ACC112 (cell line): ENCODE measurements around the gene RDH16.
"Not testable (repeated sequence)": the region's sequence is repeated elsewhere in the genome, so short reads cannot be mapped to it uniquely, and the experiment has no call there.

ENCODE experiments used
- H2AFZ ChIP-seq: fragments of 200-600 bp; sonication (generic); one replicate; pipeline ENCODE4 v1.6.0; 2017; ENCODE audit warnings: antibody characterized with exemption, low read length; ENCODE audit not compliant: unreplicated experiment
- H3K27ac ChIP-seq: fragments of 200-600 bp; sonication (generic); 2 replicates; pipeline ENCODE4 v1.5.1; 2014; ENCODE audit warnings: low read depth, mild to moderate bottlenecking, antibody characterized with exemption, low read length, moderate library complexity
- H3K27me3 ChIP-seq: fragments of 200-600 bp; sonication (generic); 2 replicates; pipeline ENCODE4 v1.6.1; 2014; ENCODE audit warnings: mild to moderate bottlenecking, antibody characterized with exemption, low read length, moderate library complexity, mixed read lengths; ENCODE audit not compliant: insufficient read depth
- H3K36me3 ChIP-seq: fragments of 200-600 bp; sonication (generic); 2 replicates; pipeline ENCODE4 v1.6.1; 2016; ENCODE audit warnings: mild to moderate bottlenecking, antibody characterized with exemption, low read length, moderate library complexity, mixed read lengths; ENCODE audit not compliant: insufficient read depth
- H3K4me1 ChIP-seq: fragments of 200-600 bp; sonication (generic); one replicate; pipeline ENCODE4 v1.6.1; 2016; ENCODE audit warnings: low read length, mixed read lengths; ENCODE audit not compliant: insufficient read depth, unreplicated experiment, control insufficient read depth
- H3K4me3 ChIP-seq: fragments of 200-600 bp; sonication (generic); 2 replicates; pipeline ENCODE4 v1.5.1; 2014; ENCODE audit warnings: mild to moderate bottlenecking, low read depth, low read length
- H3K79me2 ChIP-seq: fragments of 200-600 bp; sonication (generic); one replicate; pipeline ENCODE4 v1.6.0; 2016; ENCODE audit warnings: low read length; ENCODE audit not compliant: control insufficient read depth, unreplicated experiment, insufficient read depth

RDH16 gene

DNA sequence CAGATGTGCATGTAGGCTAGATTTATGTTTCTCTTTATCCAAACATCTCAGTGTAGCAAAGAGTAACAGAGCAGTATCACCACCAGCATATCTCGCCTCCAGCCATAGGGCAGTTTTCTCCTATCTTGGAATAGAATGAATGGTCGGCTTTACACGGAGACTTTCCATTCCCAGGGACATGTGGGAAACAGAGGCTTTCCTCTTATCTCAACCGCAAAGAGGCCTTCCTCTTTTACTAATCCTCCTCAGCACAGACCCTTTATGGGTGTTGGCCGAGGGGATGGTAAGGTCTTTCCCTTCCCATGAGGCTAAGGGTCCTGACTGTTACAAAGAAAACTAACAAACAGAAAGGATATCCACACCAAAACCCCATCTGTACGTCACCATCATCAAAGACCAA, 11.5 kb upstream of the RDH16 start:
- H2AFZ ChIP-seq, H3K4me1 ChIP-seq, H3K4me3 ChIP-seq: not testable (repeated sequence)

DNA sequence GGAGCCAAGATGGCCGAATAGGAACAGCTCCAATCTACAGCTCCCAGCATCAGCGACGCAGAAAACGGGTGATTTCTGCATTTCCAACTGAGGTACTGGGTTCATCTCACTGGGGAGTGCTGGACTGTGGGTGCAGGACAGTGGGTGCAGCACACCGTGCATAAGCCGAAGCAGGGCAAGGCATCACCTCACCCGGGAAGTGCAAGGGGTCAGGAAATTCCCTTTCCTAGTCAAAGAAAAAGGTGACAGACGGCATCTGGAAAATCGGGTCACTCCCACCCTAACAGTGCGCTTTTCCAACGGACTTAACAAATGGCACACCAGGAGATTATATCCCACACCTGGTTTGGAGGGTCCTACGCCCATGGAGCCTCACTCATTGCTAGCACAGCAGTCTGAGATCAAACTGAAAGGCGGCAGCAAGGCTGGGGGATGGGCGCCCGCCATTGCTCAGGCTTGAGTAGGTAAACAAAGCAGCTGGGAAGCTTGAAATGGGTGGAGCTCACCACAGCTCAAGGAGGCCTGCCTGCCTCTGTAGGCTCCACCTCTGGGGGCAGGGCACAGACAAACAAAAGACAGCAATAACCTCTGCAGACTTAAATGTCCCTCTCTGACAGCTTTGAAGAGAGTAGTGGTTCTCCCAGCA, 8.7 kb upstream of the RDH16 start:
- H3K36me3 ChIP-seq, H2AFZ ChIP-seq, H3K27ac ChIP-seq, H3K4me1 ChIP-seq, H3K79me2 ChIP-seq, H3K4me3 ChIP-seq: not testable (repeated sequence)
- peaks cover 19% of the 10 kb centered on the region for H3K27me3 ChIP-seq

More for the DNA sequence above, 11.5 kb upstream of the RDH16 start:
- H3K27ac ChIP-seq, H3K79me2 ChIP-seq, H3K36me3 ChIP-seq: not testable (repeated sequence)
- peaks cover 19% of the 10 kb centered on the region for H3K27me3 ChIP-seq

DNA sequence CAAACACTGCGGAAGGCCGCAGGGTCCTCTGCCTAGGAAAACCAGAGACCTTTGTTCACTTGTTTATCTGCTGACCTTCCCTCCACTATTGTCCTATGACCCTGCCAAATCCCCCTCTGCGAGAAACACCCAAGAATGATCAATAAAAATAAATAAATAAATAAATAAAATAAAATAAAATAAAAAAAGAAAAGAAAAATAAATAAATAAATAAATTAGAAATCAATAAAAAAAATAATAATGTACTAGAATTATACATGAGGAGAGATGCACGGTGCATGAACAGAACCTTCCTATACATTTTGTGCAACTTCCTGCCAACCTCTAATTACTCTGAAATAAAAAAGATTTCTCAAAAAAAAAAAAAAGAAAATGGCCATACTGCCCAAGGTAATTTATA, 7.7 kb upstream of the RDH16 start:
- H3K79me2 ChIP-seq, H3K27ac ChIP-seq, H3K4me3 ChIP-seq, H3K36me3 ChIP-seq, H3K4me1 ChIP-seq, H2AFZ ChIP-seq: not testable (repeated sequence)
- H3K27me3 ChIP-seq = peaks cover 15% of the 10 kb centered on the region

DNA sequence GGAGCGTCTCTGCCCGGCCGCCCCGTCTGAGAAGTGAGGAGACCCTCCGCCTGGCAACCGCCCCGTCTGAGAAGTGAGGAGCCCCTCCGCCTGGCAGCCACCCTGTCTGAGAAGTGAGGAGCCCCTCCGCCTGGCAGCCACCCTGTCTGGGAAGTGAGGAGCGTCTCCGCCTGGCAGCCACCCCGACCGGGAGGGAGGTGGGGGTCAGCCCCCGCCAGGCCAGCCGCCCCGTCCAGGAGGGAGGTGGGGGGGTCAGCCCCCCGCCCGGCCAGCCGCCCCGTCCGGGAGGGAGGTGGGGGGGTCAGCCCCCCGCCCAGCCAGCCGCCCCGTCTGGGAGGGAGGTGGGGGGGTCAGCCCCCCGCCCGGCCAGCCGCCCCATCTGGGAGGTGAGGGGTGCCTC, 6.1 kb upstream of the RDH16 start:
- not testable (repeated sequence) for H3K4me1 ChIP-seq, H3K4me3 ChIP-seq, H2AFZ ChIP-seq, H3K36me3 ChIP-seq, H3K79me2 ChIP-seq, H3K27ac ChIP-seq
- H3K27me3 ChIP-seq = peaks cover 21% of the 10 kb centered on the region

DNA sequence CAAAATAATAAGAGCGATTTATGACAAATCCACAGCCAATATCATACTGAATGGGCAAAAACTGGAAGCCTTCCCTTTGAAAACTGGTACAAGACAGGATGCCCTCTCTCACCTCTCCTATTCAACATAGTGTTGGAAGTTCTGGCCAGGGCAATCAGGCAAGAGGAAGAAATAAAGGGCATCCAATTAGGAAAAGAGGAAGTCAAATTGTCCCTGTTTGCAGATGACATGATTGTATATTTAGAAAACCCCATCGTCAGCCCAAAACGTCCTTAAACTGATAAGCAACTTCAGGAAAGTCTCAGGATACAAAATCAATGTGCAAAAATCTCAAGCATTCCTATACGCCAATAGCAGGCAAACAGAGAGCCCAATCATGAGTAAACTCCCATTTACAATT, 4.8 kb upstream of the RDH16 start:
- H3K79me2 ChIP-seq, H3K4me1 ChIP-seq, H3K4me3 ChIP-seq, H2AFZ ChIP-seq, H3K27ac ChIP-seq, H3K36me3 ChIP-seq: not testable (repeated sequence)
- H3K27me3 ChIP-seq = peaks cover 24% of the 10 kb centered on the region

DNA sequence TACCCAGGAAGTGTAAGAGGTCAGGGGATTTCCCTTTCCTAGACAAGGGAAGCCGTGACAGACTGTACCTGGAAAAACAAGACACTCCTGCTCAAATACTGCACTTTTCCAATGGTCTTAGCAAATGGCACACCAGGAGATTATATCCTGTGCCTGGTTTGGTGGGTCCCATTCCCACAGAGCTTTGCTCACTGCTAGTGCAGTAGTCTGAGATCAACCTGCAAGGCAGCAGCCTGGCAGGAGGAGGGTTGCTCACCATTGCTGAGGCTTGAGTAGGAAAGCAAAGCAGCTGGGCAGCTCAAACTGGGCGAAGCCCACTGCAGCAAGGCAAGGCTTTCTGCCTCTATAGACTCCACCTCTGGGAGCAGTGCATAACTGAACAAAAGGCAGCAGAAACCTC, 1.0 kb upstream of the RDH16 start:
- Histone ChIP-seq H3K4me3 (no peak overlapping the region), H3K4me1 (peaks cover 3% of the 10 kb centered on the region), H3K79me2 (no peaks in the 10 kb centered on the region), H2AFZ (no peak overlapping the region), H3K27ac (no peak overlapping the region), H3K36me3 (no peaks in the 10 kb centered on the region), H3K27me3 (peaks cover 58% of the 10 kb centered on the region)

DNA sequence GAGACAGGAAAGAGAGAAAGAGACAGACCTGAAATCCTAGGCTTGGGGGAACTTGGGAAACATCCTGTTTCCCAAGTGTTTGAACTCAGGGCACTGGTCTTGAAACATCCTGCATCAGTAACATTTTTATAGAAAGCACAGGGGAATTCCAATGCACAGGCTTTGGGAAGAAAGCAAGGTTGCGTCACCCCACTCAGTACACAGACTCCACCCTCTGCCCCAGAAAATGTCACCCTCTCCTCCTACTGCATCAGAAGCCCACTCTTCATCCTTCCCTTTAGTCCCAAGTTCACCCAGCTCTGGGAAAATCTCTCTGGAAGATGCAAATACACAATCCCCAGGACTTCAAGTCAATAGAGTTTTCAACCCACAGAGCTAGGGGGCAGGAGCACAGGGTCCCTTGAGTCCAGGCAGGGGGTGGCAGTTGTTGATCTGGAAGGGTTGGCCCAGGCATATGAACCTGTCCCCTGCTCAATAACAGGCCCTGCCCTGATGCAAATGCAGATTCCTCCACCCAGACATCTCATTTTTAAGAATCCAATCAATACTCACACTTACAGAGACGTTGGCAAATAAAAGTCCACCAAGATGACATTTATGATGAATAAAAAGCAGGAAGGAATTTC, 1.7 kb downstream of the RDH16 start:
- Histone ChIP-seq H3K27ac (no peak overlapping the region), H2AFZ (no peak overlapping the region), H3K4me3 (no peak overlapping the region), H3K79me2 (no peaks in the 10 kb centered on the region), H3K36me3 (no peaks in the 10 kb centered on the region), H3K27me3 (peaks cover 83% of the 10 kb centered on the region), H3K4me1 (peaks cover 3% of the 10 kb centered on the region)

DNA sequence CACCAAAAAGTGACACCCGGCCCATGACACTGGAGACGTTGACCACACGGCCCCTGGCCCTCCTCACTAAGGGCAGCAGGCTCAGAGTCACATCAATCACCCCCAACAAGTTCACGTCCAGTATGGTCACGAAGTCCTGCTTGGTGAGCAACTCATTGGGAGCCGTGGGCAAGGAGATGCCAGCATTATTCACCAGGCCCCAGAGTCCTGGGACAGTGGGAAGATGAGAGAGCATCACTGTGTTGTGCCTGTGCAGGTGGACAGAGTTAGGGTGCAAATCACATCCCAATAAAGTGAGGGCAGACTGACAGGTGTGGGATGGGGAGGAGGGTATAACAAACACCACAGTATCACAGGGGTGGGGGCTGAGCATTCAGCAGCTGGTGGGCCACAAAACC, 2.5 kb downstream of the RDH16 start:
- H3K4me3 ChIP-seq = no peak overlapping the region
- peaks cover 3% of the 10 kb centered on the region for H3K4me1 ChIP-seq
- H3K36me3 ChIP-seq = no peaks in the 10 kb centered on the region
- no peak overlapping the region for H3K27ac ChIP-seq
- H2AFZ ChIP-seq = no peak overlapping the region
- H3K79me2 ChIP-seq = no peaks in the 10 kb centered on the region
- H3K27me3 ChIP-seq = peaks cover 86% of the 10 kb centered on the region

DNA sequence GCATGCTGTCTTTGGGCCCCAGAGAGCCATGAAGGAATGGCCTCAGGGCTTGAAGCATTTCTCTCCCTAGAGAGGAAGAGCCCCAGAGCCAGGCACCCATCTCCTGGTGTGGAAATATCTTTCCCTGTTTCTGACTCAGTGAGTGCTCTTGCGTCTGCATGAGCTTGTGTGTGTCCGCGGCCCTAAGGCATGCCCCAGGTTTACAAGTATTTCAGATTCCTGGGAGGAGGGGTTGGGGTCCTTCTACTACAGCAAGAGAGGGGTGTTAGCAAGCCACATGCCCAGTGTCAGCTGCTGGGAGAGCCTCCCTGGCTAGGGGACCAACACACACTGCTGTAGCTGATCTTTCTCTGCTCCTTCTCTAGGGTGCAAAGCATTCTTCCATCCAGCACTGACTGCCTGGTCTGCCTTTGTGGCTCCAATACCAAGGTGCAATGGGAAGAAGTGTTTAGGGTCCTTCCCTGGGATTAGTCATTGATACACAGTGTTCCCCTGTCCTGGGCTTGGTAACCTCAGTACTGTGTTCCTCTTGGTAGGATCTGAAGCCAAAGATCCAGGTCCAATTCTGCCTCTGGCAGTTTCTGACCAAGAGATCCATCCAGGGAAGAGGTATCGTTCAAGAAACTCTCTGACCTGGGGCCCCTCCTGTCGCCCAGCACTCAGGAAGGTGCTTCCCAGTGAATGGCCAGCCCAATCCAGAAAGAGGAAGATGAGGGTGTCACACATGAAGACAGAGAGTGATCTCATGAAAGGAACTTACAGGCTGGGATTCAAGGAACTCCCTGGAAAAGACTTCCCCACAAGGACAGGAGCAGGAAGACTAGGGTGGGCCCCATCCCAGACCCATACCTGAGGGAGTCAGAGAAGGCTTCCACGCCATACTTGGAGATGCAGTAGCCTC, 3.1 kb downstream of the RDH16 start:
- no peak overlapping the region for H2AFZ ChIP-seq
- H3K36me3 ChIP-seq = no peaks in the 10 kb centered on the region
- no peak overlapping the region for H3K27ac ChIP-seq
- no peaks in the 10 kb centered on the region for H3K79me2 ChIP-seq
- peaks cover 81% of the 10 kb centered on the region for H3K27me3 ChIP-seq
- H3K4me1 ChIP-seq = peaks cover 3% of the 10 kb centered on the region
- H3K4me3 ChIP-seq = no peak overlapping the region

DNA sequence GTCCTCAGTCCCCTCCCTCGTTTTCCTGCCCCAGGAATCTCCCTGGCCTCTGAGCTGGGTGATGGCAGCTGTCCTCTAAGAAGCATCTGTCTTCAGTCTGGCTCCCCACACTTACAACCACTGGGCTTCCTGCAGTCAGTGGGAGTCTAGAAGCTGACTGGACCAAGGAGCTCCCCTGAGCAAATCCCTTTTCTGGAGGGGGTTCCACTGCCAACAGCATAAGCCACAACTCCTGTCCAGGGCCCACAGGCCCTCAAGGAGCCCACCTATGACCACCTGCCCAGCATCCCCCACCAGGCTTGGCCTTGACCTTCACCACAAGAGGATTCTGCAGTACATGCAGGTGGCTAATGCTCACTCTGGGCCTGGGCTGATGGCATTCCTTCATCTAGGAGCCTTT, 4.1 kb downstream of the RDH16 start:
- Histone ChIP-seq H3K4me1 (peaks cover 3% of the 10 kb centered on the region), H3K4me3 (no peak overlapping the region), H3K27ac (no peak overlapping the region), H3K36me3 (no peaks in the 10 kb centered on the region), H3K79me2 (no peaks in the 10 kb centered on the region), H2AFZ (no peak overlapping the region), H3K27me3 (peaks cover 71% of the 10 kb centered on the region)
